H1 (cell line): ENCODE measurements around the gene ARHGAP10. TPM values are rescaled to one million over a fixed set of nuclear protein-coding genes. Genes with fewer than 3 reads are reported as not detected.

ENCODE experiments used
- BACH1 ChIP-seq: IDR thresholded peaks from 2 replicates; pipeline ENCODE4 v1.6.1; 2012; ENCODE audit warnings: low read length, improper control_type of control experiment
- CHD7 ChIP-seq: fragments of 300-600 bp; sonication (generic); IDR thresholded peaks from 2 replicates; pipeline ENCODE4 v1.7.1; 2012; ENCODE audit warnings: low read length, moderate library complexity, mild to moderate bottlenecking, inconsistent platforms; ENCODE audit not compliant: insufficient replicate concordance
- KDM5A ChIP-seq: fragments of 200-600 bp; IDR thresholded peaks from 2 replicates; pipeline ENCODE4 v1.7.1; 2012; ENCODE audit warnings: mild to moderate bottlenecking, low read length, inconsistent platforms, mixed read lengths
- PHF8 ChIP-seq: fragments of 200-600 bp; sonication (generic); conservative IDR thresholded peaks from 2 replicates; pipeline ENCODE4 v1.7.1; 2012; ENCODE audit warnings: low read depth, mild to moderate bottlenecking, inconsistent platforms, low read length, moderate library complexity
- POLR2AphosphoS5 ChIP-seq: IDR thresholded peaks from 2 replicates; pipeline ENCODE4 v1.6.1; 2011; ENCODE audit warnings: low read depth, low read length
- SAP30 ChIP-seq: fragments of 300-600 bp; sonication (generic); IDR thresholded peaks from 2 replicates; pipeline ENCODE4 v1.7.1; 2012; ENCODE audit warnings: low read length, moderate library complexity, mild to moderate bottlenecking, inconsistent platforms; ENCODE audit not compliant: insufficient read depth, insufficient replicate concordance
- SIN3A ChIP-seq, 2 experiments: IDR thresholded peaks in 1 of 2; conservative IDR thresholded peaks in 1 of 2; 2 replicates each; pipeline ENCODE4 v1.6.1; 2011 to 2012; ENCODE audit warnings: low read length in 2 of 2, improper control_type of control experiment in 1 of 2, low read depth in 1 of 2, mild to moderate bottlenecking in 1 of 2
- TBP ChIP-seq: IDR thresholded peaks from 2 replicates; pipeline ENCODE4 v1.6.1; 2011; ENCODE audit warnings: low read depth, low read length, improper control_type of control experiment
- TCF12 ChIP-seq: IDR thresholded peaks from 2 replicates; pipeline ENCODE4 v1.6.1; 2011; ENCODE audit warnings: low read depth, mild to moderate bottlenecking, low read length
- polyA plus RNA-seq, 7 experiments: library from polyadenylated mRNA; depleted of rRNA in 3 of 7; stranded (reverse) in 5 of 7; unstranded in 2 of 7; fragments of >200 nt in 5 of 7; fragments of 200-250 nt in 2 of 7; gene quantifications; 1 replicate in 5 of 7; 2 replicates in 1 of 7; 4 replicates in 1 of 7; pipeline versions ENCODE4 v1.2.1 to v1.2.3, GENCODE V29; 2011 to 2013; ENCODE audit warnings: missing spikeins in 2 of 7, mixed read lengths in 2 of 7
- total RNA-seq: library from RNA; stranded (reverse); fragmentation: NEBNext Ultra II Directional; extraction: Animal tissue kit (Norgen Biotek cat#: 25700); gene quantifications from 2 replicates; pipeline ENCODE4 v1.2.1, GENCODE V29; 2021

The ARHGAP10 gene
- total and polyA plus RNA-seq, 2 of the 8 experiments (the other 6 are each of a cell fraction or from before 2014, with no cell fraction given): 3.7 to 6.1 TPM

DNA sequence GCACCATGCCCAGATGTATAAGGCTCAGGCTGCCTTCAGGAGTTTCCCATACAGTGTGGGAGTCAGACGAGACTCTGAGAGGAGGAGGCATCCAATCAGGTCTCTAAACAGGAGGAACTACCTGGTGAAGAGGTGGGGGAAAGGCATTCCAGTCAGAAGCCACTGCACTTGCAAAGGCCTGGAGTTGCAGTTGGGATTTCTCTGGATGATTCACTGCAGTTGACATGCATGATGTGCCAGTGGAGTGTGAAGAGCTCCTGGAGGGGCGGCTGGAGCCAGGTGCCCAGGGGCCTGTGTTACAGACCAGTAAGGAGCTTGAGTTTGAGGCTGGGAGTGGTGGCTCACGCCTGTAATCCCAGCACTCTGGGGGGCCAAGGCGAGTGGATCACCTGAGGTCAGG is 339.1 kb downstream of the ARHGAP10 start (continued):
- TF ChIP-seq CHD7 (no peak), SAP30 (no peak), PHF8 (no peak), BACH1 (no peak), SIN3A (conservative IDR thresholded peaks at IDR 0.05 in 1 of 2, IDR thresholded peaks at IDR 0.05 in 1 of 2; ENCODE audit: low read depth in 1 of 2, low read length in 2 of 2) (no peak), POLR2AphosphoS5 (no peak), TBP (no peak), KDM5A (no peak), TCF12 (no peak)
